ENCODE measurements around the gene COL13A1.

The COL13A1 gene

GRCh38 chr10:70000262-70000661 is 198.6 kb downstream of the COL13A1 start:
- no peak overlapping the region for H3K4me3 ChIP-seq (ENCODE audit: low read length)
- no peak for DNase-seq (ENCODE audit: low read depth)
- TF ChIP-seq CTCF (conservative IDR thresholded peaks at IDR 0.05; ENCODE audit: low read length): no peak

- H3K4me3 ChIP-seq (ENCODE audit: low read length): no peak overlapping the region
- TF ChIP-seq CTCF (conservative IDR thresholded peaks at IDR 0.05; ENCODE audit: low read length): no peak
- no peak for DNase-seq (ENCODE audit: low read depth)
Measured at GRCh38 chr10:70007116-70007820, 205.6 kb downstream of the COL13A1 start.
